IPS DF 4.7 (cell line): ENCODE measurements around the gene RPS3A.
"Not testable (repeated sequence)": the region's sequence is repeated elsewhere in the genome, so short reads cannot be mapped to it uniquely, and the experiment has no call there.

ENCODE experiments used
- DNase-seq: peaks from one replicate; pipeline ENCODE4 v3.0.0-alpha.2; 2013; ENCODE audit warnings: low spot score; ENCODE audit errors: extremely low read depth

Gene RPS3A

GRCh38 chr4:151114986-151115385 lies 15.6 kb downstream of the RPS3A start:
- DNase-seq, result no peak

GRCh38 chr4:151117371-151117962 lies 18.0 kb downstream of the RPS3A start:
- DNase-seq, result peak; percentile 49

GRCh38 chr4:151129796-151130195 lies 30.4 kb downstream of the RPS3A start:
- DNase-seq, result no peak

- DNase-seq, result no peak
Measured at GRCh38 chr4:151133311-151133710, 33.9 kb downstream of the RPS3A start.

- not testable (repeated sequence) for DNase-seq
Measured at GRCh38 chr4:151136048-151136447, 36.6 kb downstream of the RPS3A start.

GRCh38 chr4:151139814-151140213 lies 40.4 kb downstream of the RPS3A start:
- DNase-seq, result no peak

GRCh38 chr4:151142758-151143157 lies 43.3 kb downstream of the RPS3A start:
- no peak for DNase-seq

- no peak for DNase-seq
Measured at GRCh38 chr4:151143162-151143561, 43.7 kb downstream of the RPS3A start.

- DNase-seq, result no peak
Measured at GRCh38 chr4:151143811-151144210, 44.4 kb downstream of the RPS3A start.

GRCh38 chr4:151144329-151145072 lies 45.1 kb downstream of the RPS3A start:
- DNase-seq, result no peak

GRCh38 chr4:151147000-151147399 lies 47.6 kb downstream of the RPS3A start:
- DNase-seq, result no peak

GRCh38 chr4:151148261-151148660 lies 48.8 kb downstream of the RPS3A start:
- no peak for DNase-seq

GRCh38 chr4:151150821-151151580 lies 51.6 kb downstream of the RPS3A start:
- no peak for DNase-seq

- DNase-seq, result no peak
Measured at GRCh38 chr4:151152028-151152427, 52.6 kb downstream of the RPS3A start.

- DNase-seq, result no peak
Measured at GRCh38 chr4:151153585-151153984, 54.2 kb downstream of the RPS3A start.
